ENCODE data around the gene STX12.
"Not testable (repeated sequence)": the region's sequence is repeated elsewhere in the genome, so short reads cannot be mapped to it uniquely, and the experiment has no call there.

STX12 gene

GRCh38 chr1:27868932-27869718 lies 96.1 kb downstream of the STX12 start:
- DNase-seq (ENCODE audit: insufficient read length, low spot score): no peak
- TF ChIP-seq CTCF (IDR thresholded peaks at IDR 0.05; ENCODE audit: insufficient read depth, missing control alignments): no peak
- no peak for FAIRE-seq

GRCh38 chr1:27869719-27870085 lies 96.7 kb downstream of the STX12 start:
- TF ChIP-seq CTCF (IDR thresholded peaks at IDR 0.05; ENCODE audit: insufficient read depth, missing control alignments): no peak
- FAIRE-seq (no peak), DNase-seq (ENCODE audit: insufficient read length, low spot score) (no peak)

- FAIRE-seq; DNase-seq (ENCODE audit: insufficient read length, low spot score): not testable (repeated sequence)
Observed at GRCh38 chr1:27871076-27871475, 98.1 kb downstream of the STX12 start.

GRCh38 chr1:27872059-27872801 lies 99.2 kb downstream of the STX12 start, which contains the start of gene THEMIS2:
Gene THEMIS2, plus strand, starts transcription at chr1:27872544. Its CDS starts 28 bp downstream, at chr1:27872572.
- FAIRE-seq: no peak
- DNase-seq (ENCODE audit: insufficient read length, low spot score): peak; percentile 95
- TF ChIP-seq CTCF (IDR thresholded peaks at IDR 0.05; ENCODE audit: insufficient read depth, missing control alignments): no peak

- no peak for TF ChIP-seq CTCF (IDR thresholded peaks at IDR 0.05; ENCODE audit: insufficient read depth, missing control alignments)
- no peak for DNase-seq (ENCODE audit: insufficient read length, low spot score)
- FAIRE-seq: no peak
Observed at GRCh38 chr1:27872802-27873551, 100.0 kb downstream of the STX12 start.

- no peak for FAIRE-seq
Observed at GRCh38 chr1:27873671-27874384, 100.8 kb downstream of the STX12 start.

More at GRCh38 chr1:27873671-27874384, 100.8 kb downstream of the STX12 start:
- no peak for DNase-seq (ENCODE audit: insufficient read length, low spot score)
- TF ChIP-seq CTCF (IDR thresholded peaks at IDR 0.05; ENCODE audit: insufficient read depth, missing control alignments): no peak
